GM04504 (cell line): ENCODE results near the gene NXPH2.

ENCODE experiments used
- DNase-seq: peaks from one replicate; pipeline ENCODE4 v3.0.0-alpha.2; 2012; ENCODE audit warnings: low read depth

NXPH2 gene

GRCh38 chr2:138637061-138637460, 143.1 kb downstream of the NXPH2 start:
- no peak for DNase-seq

DNA sequence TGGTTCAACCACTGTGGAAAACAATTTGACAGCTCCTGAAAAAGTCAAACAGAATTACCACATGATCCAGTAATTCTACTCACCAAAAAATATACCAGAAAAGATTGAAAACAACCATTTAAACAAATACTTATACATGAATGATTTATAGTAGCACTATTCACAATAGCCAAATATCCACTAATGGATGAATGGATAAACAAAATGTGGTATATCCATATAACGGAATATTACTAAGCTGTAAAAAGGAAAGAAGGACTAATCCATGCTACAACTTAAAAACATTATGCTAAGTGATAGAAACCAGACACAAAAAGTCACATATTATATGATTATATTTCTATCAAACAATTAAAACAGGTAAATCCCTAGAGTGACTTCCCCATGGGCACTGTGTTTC, 147.1 kb downstream of the NXPH2 start:
- no peak for DNase-seq

DNA sequence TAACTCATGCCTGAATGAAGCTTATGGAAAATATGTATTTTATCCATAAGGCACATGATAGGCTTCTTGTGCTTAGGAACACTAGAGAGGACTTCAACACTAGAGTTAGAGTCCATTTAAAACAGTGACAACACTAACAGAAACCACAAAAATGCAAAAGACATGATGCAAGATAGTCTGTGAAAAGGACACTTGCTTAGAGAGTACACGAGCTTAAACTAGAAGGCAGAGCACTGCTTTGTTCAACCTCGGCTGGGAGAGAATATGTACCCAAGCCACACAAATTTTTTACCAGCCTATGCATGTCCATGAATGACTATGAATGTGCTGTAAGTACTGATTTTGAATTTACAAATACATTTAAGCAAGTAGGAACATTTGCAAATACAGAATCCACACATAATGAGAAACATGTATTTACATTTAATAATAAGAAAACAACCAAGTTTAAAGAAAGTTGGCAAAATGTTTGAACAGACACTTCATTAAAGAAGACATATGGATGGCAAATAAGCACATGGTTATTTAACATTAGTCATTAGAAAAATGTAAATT, 148.0 kb downstream of the NXPH2 start:
- no peak for DNase-seq

DNA sequence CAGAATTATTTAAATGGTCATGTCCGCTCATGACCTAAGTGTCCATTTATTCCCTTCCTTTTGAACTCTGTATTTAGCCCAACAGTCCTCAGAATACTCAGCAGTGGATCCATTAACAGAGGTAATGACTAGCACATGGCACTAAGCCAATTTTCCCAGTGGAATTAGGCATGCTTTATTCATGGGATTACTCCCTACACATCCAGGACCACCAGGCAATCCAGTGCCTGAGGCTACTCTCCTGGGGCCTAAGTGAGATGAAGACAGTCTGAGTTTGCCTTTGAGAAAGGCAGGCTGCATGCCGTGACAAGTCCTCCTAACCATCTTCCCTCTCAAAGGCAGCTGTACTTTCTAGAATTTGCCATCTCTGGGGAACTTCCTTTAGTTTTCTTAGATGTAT, 150.0 kb downstream of the NXPH2 start:
- no peak for DNase-seq

- DNase-seq = no peak
Measured at GRCh38 chr2:138626148-138626547, 154.0 kb downstream of the NXPH2 start.

DNA sequence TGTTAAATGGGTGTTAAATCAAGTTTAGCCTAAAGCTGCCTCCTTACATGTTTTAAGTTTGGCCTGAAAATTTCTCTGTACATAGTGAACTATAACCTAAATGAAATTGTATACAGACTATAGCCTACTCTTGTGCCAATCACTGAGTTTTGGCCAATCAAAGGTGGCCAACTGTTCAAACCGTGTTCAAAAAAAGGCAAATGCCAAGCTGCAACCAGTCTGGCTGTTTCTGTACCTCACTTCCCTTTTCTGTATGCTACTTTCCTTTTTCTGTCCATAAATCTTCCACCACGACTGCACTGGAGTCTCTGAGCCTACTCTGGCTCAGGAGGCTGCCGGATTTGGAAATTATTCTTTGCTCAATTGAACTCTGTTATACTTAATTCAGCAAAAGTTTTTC, 157.6 kb downstream of the NXPH2 start:
- no peak for DNase-seq

- no peak for DNase-seq
Measured at GRCh38 chr2:138621139-138621538, 159.1 kb downstream of the NXPH2 start.

DNA sequence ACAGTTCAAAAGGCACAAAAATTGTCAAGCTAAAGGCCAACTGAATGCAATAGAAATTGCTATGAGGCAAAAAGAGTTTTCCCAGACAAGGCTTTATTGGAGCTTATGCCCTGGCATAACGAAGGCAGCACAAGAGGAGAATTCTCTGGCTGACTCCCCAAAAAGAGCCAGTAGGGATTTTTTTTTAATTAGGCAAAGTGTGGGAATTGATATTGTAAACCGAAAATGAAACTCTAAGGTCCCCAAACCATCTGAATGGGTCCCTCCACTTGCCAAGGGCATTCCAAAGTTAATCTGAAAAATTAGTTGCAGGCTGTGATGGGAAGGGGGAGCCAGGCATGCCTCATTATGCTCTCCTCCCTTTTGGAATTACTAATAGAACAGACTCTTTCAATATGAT, 159.8 kb downstream of the NXPH2 start:
- no peak for DNase-seq
